ENCODE measurements around the gene MOB3A. TPM values are rescaled to one million over a fixed set of nuclear protein-coding genes. Genes with fewer than 3 reads are reported as not detected.

Gene MOB3A
- total and polyA plus RNA-seq, 9 of the 15 experiments (the other 6 are each of a cell fraction or from before 2014, with no cell fraction given): 1.1 to 24.1 (median 6.0) TPM

- TF ChIP-seq CHD4 (IDR thresholded peaks at IDR 0.05; ENCODE audit: insufficient read depth, insufficient replicate concordance, low read depth, low read length, poor library complexity, severe bottlenecking): no peak
- peak; percentile 15; the same call in 1 of the 2 replicates for TF ChIP-seq HDAC2 (IDR thresholded peaks at IDR 0.05)
- TF ChIP-seq DACH1 (IDR thresholded peaks at IDR 0.05; ENCODE audit: partially characterized antibody): no peak
- no peak for TF ChIP-seq HDGF (IDR thresholded peaks at IDR 0.05)
- no peak for TF ChIP-seq WHSC1 (IDR thresholded peaks at IDR 0.05; ENCODE audit: low read length)
- TF ChIP-seq GTF2B (IDR thresholded peaks at IDR 0.05; ENCODE audit: extremely low read depth, insufficient read length): no peak
- no peak for TF ChIP-seq EZH2 (IDR thresholded peaks at IDR 0.05; ENCODE audit: borderline replicate concordance, low read depth, low read length)
- TF ChIP-seq NCOA6 (IDR thresholded peaks at IDR 0.05): no peak
- no peak for TF ChIP-seq NFIX (CRISPR knock-in tag; IDR thresholded peaks at IDR 0.05; ENCODE audit: low read depth)
- TF ChIP-seq FOXA1 (IDR thresholded peaks at IDR 0.05; ENCODE audit: borderline replicate concordance): no peak
- TF ChIP-seq ARID2 (IDR thresholded peaks at IDR 0.05): no peak
- TF ChIP-seq, protein P1, sequence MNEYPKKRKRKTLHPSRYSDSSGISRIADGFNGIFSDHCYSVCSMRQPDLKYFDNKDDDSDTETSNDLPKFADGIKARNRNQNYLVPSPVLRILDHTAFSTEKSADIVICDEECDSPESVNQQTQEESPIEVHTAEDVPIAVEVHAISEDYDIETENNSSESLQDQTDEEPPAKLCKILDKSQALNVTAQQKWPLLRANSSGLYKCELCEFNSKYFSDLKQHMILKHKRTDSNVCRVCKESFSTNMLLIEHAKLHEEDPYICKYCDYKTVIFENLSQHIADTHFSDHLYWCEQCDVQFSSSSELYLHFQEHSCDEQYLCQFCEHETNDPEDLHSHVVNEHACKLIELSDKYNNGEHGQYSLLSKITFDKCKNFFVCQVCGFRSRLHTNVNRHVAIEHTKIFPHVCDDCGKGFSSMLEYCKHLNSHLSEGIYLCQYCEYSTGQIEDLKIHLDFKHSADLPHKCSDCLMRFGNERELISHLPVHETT (CRISPR knock-in tag; conservative IDR thresholded peaks at IDR 0.05 in 1 of 2, IDR thresholded peaks at IDR 0.05 in 1 of 2): no peak
- TF ChIP-seq, protein P2, sequence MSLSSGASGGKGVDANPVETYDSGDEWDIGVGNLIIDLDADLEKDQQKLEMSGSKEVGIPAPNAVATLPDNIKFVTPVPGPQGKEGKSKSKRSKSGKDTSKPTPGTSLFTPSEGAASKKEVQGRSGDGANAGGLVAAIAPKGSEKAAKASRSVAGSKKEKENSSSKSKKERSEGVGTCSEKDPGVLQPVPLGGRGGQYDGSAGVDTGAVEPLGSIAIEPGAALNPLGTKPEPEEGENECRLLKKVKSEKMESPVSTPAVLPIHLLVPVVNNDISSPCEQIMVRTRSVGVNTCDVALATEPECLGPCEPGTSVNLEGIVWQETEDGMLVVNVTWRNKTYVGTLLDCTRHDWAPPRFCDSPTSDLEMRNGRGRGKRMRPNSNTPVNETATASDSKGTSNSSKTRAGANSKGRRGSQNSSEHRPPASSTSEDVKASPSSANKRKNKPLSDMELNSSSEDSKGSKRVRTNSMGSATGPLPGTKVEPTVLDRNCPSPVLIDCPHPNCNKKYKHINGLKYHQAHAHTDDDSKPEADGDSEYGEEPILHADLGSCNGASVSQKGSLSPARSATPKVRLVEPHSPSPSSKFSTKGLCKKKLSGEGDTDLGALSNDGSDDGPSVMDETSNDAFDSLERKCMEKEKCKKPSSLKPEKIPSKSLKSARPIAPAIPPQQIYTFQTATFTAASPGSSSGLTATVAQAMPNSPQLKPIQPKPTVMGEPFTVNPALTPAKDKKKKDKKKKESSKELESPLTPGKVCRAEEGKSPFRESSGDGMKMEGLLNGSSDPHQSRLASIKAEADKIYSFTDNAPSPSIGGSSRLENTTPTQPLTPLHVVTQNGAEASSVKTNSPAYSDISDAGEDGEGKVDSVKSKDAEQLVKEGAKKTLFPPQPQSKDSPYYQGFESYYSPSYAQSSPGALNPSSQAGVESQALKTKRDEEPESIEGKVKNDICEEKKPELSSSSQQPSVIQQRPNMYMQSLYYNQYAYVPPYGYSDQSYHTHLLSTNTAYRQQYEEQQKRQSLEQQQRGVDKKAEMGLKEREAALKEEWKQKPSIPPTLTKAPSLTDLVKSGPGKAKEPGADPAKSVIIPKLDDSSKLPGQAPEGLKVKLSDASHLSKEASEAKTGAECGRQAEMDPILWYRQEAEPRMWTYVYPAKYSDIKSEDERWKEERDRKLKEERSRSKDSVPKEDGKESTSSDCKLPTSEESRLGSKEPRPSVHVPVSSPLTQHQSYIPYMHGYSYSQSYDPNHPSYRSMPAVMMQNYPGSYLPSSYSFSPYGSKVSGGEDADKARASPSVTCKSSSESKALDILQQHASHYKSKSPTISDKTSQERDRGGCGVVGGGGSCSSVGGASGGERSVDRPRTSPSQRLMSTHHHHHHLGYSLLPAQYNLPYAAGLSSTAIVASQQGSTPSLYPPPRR (CRISPR knock-in tag; IDR thresholded peaks at IDR 0.05; ENCODE audit: borderline replicate concordance): no peak
- TF ChIP-seq MEIS2 (IDR thresholded peaks at IDR 0.05; ENCODE audit: partially characterized antibody): no peak
- peak; percentile 35 for TF ChIP-seq EGR1 (conservative IDR thresholded peaks at IDR 0.05)
- TF ChIP-seq ATF7 (IDR thresholded peaks at IDR 0.05): peak; percentile 74
- TF ChIP-seq ZNF655 (CRISPR knock-in tag; IDR thresholded peaks at IDR 0.05): no peak
Observed at GRCh38 chr19:2041683-2042484, 54.2 kb downstream of the MOB3A start (continued).

All from K562 (cell line).